Suprapubic skin (tissue), 4 donors: ENCODE results near the gene NCAPH2. TPM values are rescaled to one million over a fixed set of nuclear protein-coding genes. Genes with fewer than 3 reads are reported as not detected.

Experiments
- DNase-seq, 2 donors: peaks; one replicate each; pipeline ENCODE4 v3.0.0-alpha.2; 2019; ENCODE audit warnings: low spot score in 2 of 2
- H3K27ac ChIP-seq: fragments of 200-600 bp; sonication (generic); one replicate; pipeline ENCODE4 v1.5.1; 2019
- H3K27me3 ChIP-seq: fragments of 200-600 bp; sonication (generic); one replicate; pipeline ENCODE4 v1.5.1; 2019
- H3K36me3 ChIP-seq: fragments of 200-600 bp; sonication (generic); one replicate; pipeline ENCODE4 v1.5.1; 2019
- H3K4me1 ChIP-seq: fragments of 200-600 bp; sonication (generic); one replicate; pipeline ENCODE4 v1.5.1; 2019
- H3K4me3 ChIP-seq: fragments of 200-600 bp; sonication (generic); one replicate; pipeline ENCODE4 v1.5.1; 2019; ENCODE audit warnings: mild to moderate bottlenecking
- H3K9me3 ChIP-seq: fragments of 200-600 bp; sonication (generic); one replicate; pipeline ENCODE4 v1.5.1; 2019
- CTCF ChIP-seq, 2 donors: fragments of 200-600 bp in 1 of 2; fragments of 450-650 bp in 1 of 2; sonication (generic) in 1 of 2; IDR thresholded peaks; one replicate each; pipeline ENCODE4 v1.5.1; 2016 to 2019; ENCODE audit warnings: antibody characterized with exemption in 2 of 2, mild to moderate bottlenecking in 1 of 2, moderate library complexity in 1 of 2
- EP300 ChIP-seq: sonication (generic); formaldehyde crosslinking; IDR thresholded peaks from one replicate; pipeline ENCODE4 v1.6.1; 2017; ENCODE audit warnings: antibody characterized with exemption
- POLR2A ChIP-seq, 2 donors: fragments of 450-650 bp; IDR thresholded peaks; one replicate each; pipeline ENCODE4 v1.6.1; 2017; ENCODE audit warnings: antibody characterized with exemption in 2 of 2, mild to moderate bottlenecking in 2 of 2, moderate library complexity in 2 of 2
- POLR2AphosphoS5 ChIP-seq, 3 donors: sonication (generic); formaldehyde crosslinking; IDR thresholded peaks; one replicate each; pipeline ENCODE4 v1.6.1; 2017; ENCODE audit warnings: antibody characterized with exemption in 3 of 3
- WGBS: methylation state at CpG from one replicate; pipeline ENCODE4 v1.1.5; 2018; 5-methylcytosine and 5-hydroxymethylcytosine counted together
- total RNA-seq, 4 donors: library from RNA; depleted of rRNA; stranded (reverse); fragments of >200 nt; gene quantifications; one replicate each; pipeline ENCODE4 v1.1.0, GENCODE V29; 2016

Gene NCAPH2
- total RNA-seq, 4 donors from 2014 or later: 39.6 to 51.9 (median 50.0) TPM

GRCh38 chr22:50527921-50528681 lies 20.1 kb downstream of the NCAPH2 start:
- TF ChIP-seq CTCF (IDR thresholded peaks at IDR 0.05) (no peak), EP300 (no peak), POLR2AphosphoS5 (IDR thresholded peaks at IDR 0.05) (no peak), POLR2A (IDR thresholded peaks at IDR 0.05) (no peak)
- Histone ChIP-seq H3K4me3 (no peak overlapping the region), H3K36me3 (peaks cover 11% of the 10 kb centered on the region), H3K9me3 (no peaks in the 10 kb centered on the region), H3K27me3 (no peaks in the 10 kb centered on the region), H3K4me1 (peaks cover 80% of the 10 kb centered on the region), H3K27ac (no peak overlapping the region)
- no peak for DNase-seq
- WGBS: 93% methylated on average over 18 of the region's 18 CpGs

- no peak for TF ChIP-seq EP300
- TF ChIP-seq CTCF (IDR thresholded peaks at IDR 0.05): no peak
- no peak for TF ChIP-seq POLR2AphosphoS5 (IDR thresholded peaks at IDR 0.05)
- no peak for TF ChIP-seq POLR2A (IDR thresholded peaks at IDR 0.05)
- Histone ChIP-seq H3K4me1 (peaks cover 82% of the 10 kb centered on the region), H3K36me3 (peaks cover 4% of the 10 kb centered on the region), H3K27ac (peak overlapping the region; percentile 93), H3K4me3 (peak overlapping the region; percentile 81), H3K27me3 (no peaks in the 10 kb centered on the region), H3K9me3 (no peaks in the 10 kb centered on the region)
- DNase-seq: peak in 1 of 2 donors; percentile 80
- 77% methylated on average over 8 of the region's 15 CpGs for WGBS
These were observed 20.8 kb downstream of the NCAPH2 start for GRCh38 chr22:50528682-50529415.

- H3K4me1 ChIP-seq: peaks cover 82% of the 10 kb centered on the region
- H3K9me3 ChIP-seq: no peaks in the 10 kb centered on the region
- TF ChIP-seq POLR2AphosphoS5 (IDR thresholded peaks at IDR 0.05) (peak in 1 of 3 donors; percentile 14), EP300 (no peak)
- WGBS: no CpG with 5 or more reads among the region's 50 CpGs
- H3K27ac ChIP-seq: peak overlapping the region; percentile 93
- DNase-seq: peak in 1 of 2 donors; percentile 86
- no peaks in the 10 kb centered on the region for H3K36me3 ChIP-seq
- peak overlapping the region; percentile 81 for H3K4me3 ChIP-seq
- H3K27me3 ChIP-seq: no peaks in the 10 kb centered on the region
These were observed 21.4 kb downstream of the NCAPH2 start for GRCh38 chr22:50529416-50529896.

GRCh38 chr22:50529897-50530579 lies 22.0 kb downstream of the NCAPH2 start, which contains the start of gene TYMP:
Gene TYMP (minus strand): TSS chr22:50530012. CDS start chr22:50529709, 303 bp downstream.
- peak; percentile 94 for DNase-seq
- Histone ChIP-seq H3K4me1 (peaks cover 77% of the 10 kb centered on the region), H3K27me3 (no peaks in the 10 kb centered on the region), H3K4me3 (peak within 1 kb of the TSS; percentile 81), H3K9me3 (no peaks in the 10 kb centered on the region), H3K27ac (peak within 1 kb of the TSS; percentile 93), H3K36me3 (no peaks in the 10 kb centered on the region)
- 0% methylated on average over 6 of the region's 92 CpGs for WGBS
- TF ChIP-seq CTCF (IDR thresholded peaks at IDR 0.05): no peak
- TF ChIP-seq POLR2A (IDR thresholded peaks at IDR 0.05): peak in 1 of 2 donors; percentile 40
- TF ChIP-seq POLR2AphosphoS5 (IDR thresholded peaks at IDR 0.05): peak in 2 of 3 donors; percentile 64 to 92
- no peak for TF ChIP-seq EP300

GRCh38 chr22:50530580-50530876 lies 22.5 kb downstream of the NCAPH2 start:
- Histone ChIP-seq H3K36me3 (no peaks in the 10 kb centered on the region), H3K27ac (peak overlapping the region; percentile 93), H3K4me3 (peak overlapping the region; percentile 81), H3K9me3 (no peaks in the 10 kb centered on the region), H3K27me3 (no peaks in the 10 kb centered on the region), H3K4me1 (peaks cover 73% of the 10 kb centered on the region)
- WGBS: 2% methylated on average over 9 of the region's 21 CpGs
- no peak for DNase-seq
- TF ChIP-seq POLR2AphosphoS5 (IDR thresholded peaks at IDR 0.05) (no peak), POLR2A (IDR thresholded peaks at IDR 0.05) (no peak), CTCF (IDR thresholded peaks at IDR 0.05) (no peak), EP300 (no peak)
